Activated CD4-positive, alpha-beta memory T cell treated with anti-CD3 and anti-CD28 coated beads for 36 hours (primary cell): ENCODE measurements around the gene SCRT2. TPM values are rescaled to one million over a fixed set of nuclear protein-coding genes. Genes with fewer than 3 reads are reported as not detected.
"Not testable (repeated sequence)": the region's sequence is repeated elsewhere in the genome, so short reads cannot be mapped to it uniquely, and the experiment has no call there.

Experiments
- CTCF ChIA-PET: fragments of 350-600 bp; sonication (Branson Sonifier 250); formaldehyde crosslinking; loops from one replicate; lab custom pipeline; 2021; ENCODE audit warnings: antibody characterized with exemption, inconsistent platforms; lab: Charles Lee
- POLR2A ChIA-PET: fragments of 350-600 bp; sonication (Branson Sonifier 250); formaldehyde crosslinking; loops from one replicate; lab custom pipeline; 2021; ENCODE audit warnings: antibody characterized with exemption; lab: Charles Lee
- DNase-seq: peaks from one replicate; pipeline ENCODE4 v3.0.0-alpha.2; 2020
- H3K27ac Mint-ChIP-seq: one replicate; pipeline ENCODE4 v1.8.0; 2021; ENCODE audit warnings: mixed read lengths
- H3K27me3 Mint-ChIP-seq: one replicate; pipeline ENCODE4 v1.8.0; 2021; ENCODE audit warnings: mixed read lengths
- H3K36me3 Mint-ChIP-seq: one replicate; pipeline ENCODE4 v1.8.0; 2021; ENCODE audit warnings: mixed read lengths
- H3K4me1 Mint-ChIP-seq: one replicate; pipeline ENCODE4 v1.8.0; 2021; ENCODE audit warnings: low read depth, mixed read lengths
- H3K4me3 Mint-ChIP-seq: one replicate; pipeline ENCODE4 v1.8.0; 2021; ENCODE audit warnings: mild to moderate bottlenecking, mixed read lengths
- H3K9me3 Mint-ChIP-seq: one replicate; pipeline ENCODE4 v1.8.0; 2021; ENCODE audit warnings: mixed read lengths
- intact Hi-C: fragments of 100-400 bp; cut with micrococcal nuclease; formaldehyde crosslinking; loops from one replicate; pipeline ENCODE4 v1.15.1; 2023
- total RNA-seq, 2 experiments: library from RNA; stranded (reverse); gene quantifications; one replicate each; pipeline ENCODE4 v1.2.3, GENCODE V29; 2021

The SCRT2 gene
- total RNA-seq, 2 experiments from 2014 or later, result not detected

- no peak for DNase-seq
- Mint-ChIP-seq H3K27me3 (peaks cover 2% of the 10 kb centered on the region), H3K27ac (no peak overlapping the region), H3K36me3 (no peaks in the 10 kb centered on the region), H3K4me1 (no peaks in the 10 kb centered on the region), H3K4me3 (no peak overlapping the region), H3K9me3 (no peaks in the 10 kb centered on the region)
- ChIA-PET POLR2A (no interaction called here), CTCF (no interaction called here)
- intact Hi-C loops, result no loop called here
Measured at GRCh38 chr20:699342-699741, 23.7 kb upstream of the SCRT2 start.

DNA sequence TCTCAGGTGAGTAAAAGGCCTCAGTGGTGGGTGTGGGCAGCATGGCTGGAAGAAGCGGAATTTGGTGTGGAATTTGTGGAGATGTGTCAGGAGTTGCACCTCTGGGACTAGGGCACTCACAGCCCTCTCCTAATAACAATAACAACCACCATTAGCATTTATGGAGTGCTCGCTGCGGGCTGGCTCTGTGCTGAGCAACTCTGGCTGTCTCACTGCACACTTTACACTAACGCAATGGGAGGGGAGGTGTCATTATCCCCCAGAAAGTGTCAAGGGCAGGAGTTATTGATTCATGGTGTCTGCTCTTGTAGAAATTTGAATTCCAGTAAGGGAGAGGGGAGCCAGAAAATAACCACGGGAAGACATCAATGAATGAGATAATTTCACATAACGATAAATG lies 22.7 kb upstream of the SCRT2 start:
- intact Hi-C loops, result no loop called here
- ChIA-PET POLR2A (no interaction called here), CTCF (no interaction called here)
- H3K9me3 Mint-ChIP-seq, result no peaks in the 10 kb centered on the region
- DNase-seq, result no peak
- no peak overlapping the region for H3K27ac Mint-ChIP-seq
- H3K4me3 Mint-ChIP-seq, result no peak overlapping the region
- H3K27me3 Mint-ChIP-seq, result peaks cover 2% of the 10 kb centered on the region
- H3K4me1 Mint-ChIP-seq, result no peaks in the 10 kb centered on the region
- H3K36me3 Mint-ChIP-seq, result no peaks in the 10 kb centered on the region

DNA sequence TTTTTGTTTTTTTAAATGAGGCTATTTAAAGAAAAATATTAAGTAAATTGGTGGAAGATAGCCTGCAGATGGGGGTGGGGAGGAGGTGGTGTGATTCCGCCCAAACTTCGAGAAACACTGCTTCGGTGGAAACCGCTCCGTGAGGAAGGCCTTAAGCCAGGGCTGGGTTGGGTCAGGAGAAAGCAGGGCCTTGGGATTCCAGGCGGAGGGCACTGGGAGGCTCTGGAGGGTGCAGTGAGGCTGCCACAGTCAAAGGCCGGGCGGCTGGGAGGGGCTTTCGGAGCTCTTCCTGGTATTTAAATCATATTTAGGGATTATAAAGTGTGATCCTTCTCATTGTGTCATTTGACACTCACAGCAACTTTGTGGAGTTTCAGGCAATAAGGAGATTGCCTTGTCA lies 22.2 kb upstream of the SCRT2 start:
- no peaks in the 10 kb centered on the region for H3K4me1 Mint-ChIP-seq
- intact Hi-C loops, result no loop called here
- H3K36me3 Mint-ChIP-seq, result no peaks in the 10 kb centered on the region
- DNase-seq, result no peak
- peaks cover 2% of the 10 kb centered on the region for H3K27me3 Mint-ChIP-seq
- ChIA-PET CTCF (interaction anchor here (0.8 kb wide), 1 partner anchor 31 kb away, joined by 3 read pairs; no protein-coding TSS in a partner anchor), POLR2A (no interaction called here)
- H3K9me3 Mint-ChIP-seq, result no peaks in the 10 kb centered on the region
- H3K27ac Mint-ChIP-seq, result no peak overlapping the region
- H3K4me3 Mint-ChIP-seq, result no peak overlapping the region

DNA sequence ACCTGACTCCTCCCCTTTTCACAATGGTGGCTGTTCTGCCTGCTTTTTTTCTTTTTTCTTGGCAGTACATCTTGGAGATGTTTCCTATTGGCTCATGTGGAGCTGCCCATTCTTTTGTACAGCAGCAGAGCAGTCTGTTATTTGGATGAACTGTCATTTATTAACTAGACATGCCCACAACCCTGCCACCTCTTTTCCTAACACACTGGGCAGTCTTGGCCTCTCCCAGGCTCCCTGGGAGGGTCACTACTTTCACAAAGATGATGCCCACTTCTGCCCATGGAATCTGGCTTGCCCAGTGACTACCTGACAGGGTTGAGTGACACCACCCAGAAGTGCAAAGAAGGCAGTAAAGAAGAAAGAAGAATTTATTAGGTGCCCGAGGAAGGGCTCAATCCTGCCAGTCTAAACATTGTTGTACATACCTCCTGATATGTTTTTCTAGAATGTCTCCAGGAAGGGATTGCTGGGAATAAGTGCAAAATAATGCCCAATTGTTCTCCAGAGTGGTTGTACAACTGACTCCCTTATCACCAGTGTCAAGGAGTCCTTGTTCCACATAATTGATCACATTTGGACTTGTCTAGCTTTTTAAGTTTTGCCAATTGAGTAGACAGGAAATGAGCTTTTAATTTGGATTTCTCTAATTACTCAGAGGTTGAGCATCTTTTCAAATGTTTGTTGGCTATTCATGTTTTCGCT lies 19.7 kb upstream of the SCRT2 start:
- peaks cover 2% of the 10 kb centered on the region for H3K27me3 Mint-ChIP-seq
- ChIA-PET CTCF (no interaction called here), POLR2A (no interaction called here)
- no peaks in the 10 kb centered on the region for H3K36me3 Mint-ChIP-seq
- no peak overlapping the region for H3K27ac Mint-ChIP-seq
- no peak for DNase-seq
- H3K4me3 Mint-ChIP-seq, result no peak overlapping the region
- intact Hi-C loops, result no loop called here
- H3K4me1 Mint-ChIP-seq, result no peaks in the 10 kb centered on the region
- no peaks in the 10 kb centered on the region for H3K9me3 Mint-ChIP-seq

- Mint-ChIP-seq H3K36me3 (no peaks in the 10 kb centered on the region), H3K27ac (no peak overlapping the region), H3K4me1 (no peaks in the 10 kb centered on the region), H3K4me3 (no peak overlapping the region), H3K27me3 (peaks cover 2% of the 10 kb centered on the region), H3K9me3 (no peaks in the 10 kb centered on the region)
- ChIA-PET CTCF (interaction anchor here (0.7 kb wide), 1 partner anchor 234 kb away, joined by 3 read pairs; no protein-coding TSS in a partner anchor), POLR2A (no interaction called here)
- DNase-seq, result no peak
- intact Hi-C loops, result no loop called here
Measured at GRCh38 chr20:694496-694895, 18.9 kb upstream of the SCRT2 start.

- POLR2A ChIA-PET, H3K27me3 Mint-ChIP-seq, intact Hi-C loops, H3K4me1 Mint-ChIP-seq, H3K9me3 Mint-ChIP-seq, H3K36me3 Mint-ChIP-seq, H3K4me3 Mint-ChIP-seq, H3K27ac Mint-ChIP-seq, CTCF ChIA-PET, DNase-seq: not testable (repeated sequence)
Measured at GRCh38 chr20:693786-694185, 18.2 kb upstream of the SCRT2 start.

- H3K27me3 Mint-ChIP-seq, result peaks cover 9% of the 10 kb centered on the region
- H3K4me1 Mint-ChIP-seq, result no peaks in the 10 kb centered on the region
- no peak overlapping the region for H3K27ac Mint-ChIP-seq
- intact Hi-C loops, result no loop called here
- CTCF ChIA-PET, result no interaction called here
- no peaks in the 10 kb centered on the region for H3K36me3 Mint-ChIP-seq
- H3K4me3 Mint-ChIP-seq, result no peak overlapping the region
- DNase-seq, result no peak
- POLR2A ChIA-PET, result no interaction called here
- no peaks in the 10 kb centered on the region for H3K9me3 Mint-ChIP-seq
Measured at GRCh38 chr20:692044-692443, 16.4 kb upstream of the SCRT2 start.

GRCh38 chr20:689947-690346 lies 14.3 kb upstream of the SCRT2 start:
- peaks cover 13% of the 10 kb centered on the region for H3K27me3 Mint-ChIP-seq
- CTCF ChIA-PET, result no interaction called here
- H3K36me3 Mint-ChIP-seq, result no peaks in the 10 kb centered on the region
- H3K27ac Mint-ChIP-seq, result no peak overlapping the region
- no peak for DNase-seq
- H3K4me1 Mint-ChIP-seq, result no peaks in the 10 kb centered on the region
- no peak overlapping the region for H3K4me3 Mint-ChIP-seq
- POLR2A ChIA-PET, result no interaction called here
- intact Hi-C loops, result no loop called here
- H3K9me3 Mint-ChIP-seq, result no peaks in the 10 kb centered on the region

DNA sequence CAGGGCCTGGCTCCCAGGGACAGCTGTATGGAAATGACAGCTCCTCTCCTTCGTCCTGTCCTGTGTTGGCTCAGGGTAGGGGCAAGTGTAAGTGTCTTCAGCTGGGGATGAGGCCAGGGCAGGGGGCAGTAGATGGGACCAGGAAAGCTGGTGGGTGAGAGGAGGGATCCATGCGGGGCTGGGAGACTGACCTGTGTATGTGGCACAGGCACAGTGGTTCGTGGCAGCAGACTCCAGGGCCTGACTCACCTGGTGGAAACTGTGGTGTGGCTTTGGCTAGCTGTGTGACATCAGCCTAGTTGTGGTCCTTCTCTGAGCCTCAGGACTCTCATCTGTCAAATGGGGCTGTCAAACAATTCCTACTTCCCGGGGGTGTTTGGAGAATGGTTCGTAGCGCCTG lies 13.7 kb upstream of the SCRT2 start:
- Mint-ChIP-seq H3K9me3 (no peaks in the 10 kb centered on the region), H3K27ac (no peak overlapping the region), H3K4me1 (no peaks in the 10 kb centered on the region), H3K4me3 (no peak overlapping the region), H3K36me3 (no peaks in the 10 kb centered on the region), H3K27me3 (peaks cover 13% of the 10 kb centered on the region)
- no peak for DNase-seq
- CTCF ChIA-PET, result no interaction called here
- intact Hi-C loops, result no loop called here
- POLR2A ChIA-PET, result no interaction called here

DNA sequence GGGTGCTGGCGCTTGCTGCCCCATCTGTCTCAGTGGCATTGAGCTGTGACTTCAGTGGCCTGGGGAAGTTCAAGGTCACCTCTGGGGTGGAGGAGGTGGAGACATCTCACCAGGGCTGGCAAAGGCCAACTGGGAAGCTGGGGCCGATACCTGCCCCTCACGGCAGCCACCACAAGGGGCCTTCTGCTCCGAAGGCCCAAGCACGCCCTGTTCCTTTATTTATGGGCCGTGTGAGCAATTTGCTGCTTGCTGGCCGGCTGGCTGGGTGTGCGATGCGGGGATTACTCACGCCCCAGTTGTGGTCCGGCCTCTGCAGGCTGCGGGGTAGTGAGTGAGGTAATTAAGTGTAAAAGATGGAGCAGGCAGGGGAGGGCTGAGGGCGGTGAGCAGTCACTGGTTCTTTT lies 13.2 kb upstream of the SCRT2 start:
- Mint-ChIP-seq H3K4me1 (no peaks in the 10 kb centered on the region), H3K27me3 (peaks cover 13% of the 10 kb centered on the region), H3K9me3 (no peaks in the 10 kb centered on the region), H3K4me3 (no peak overlapping the region), H3K27ac (no peak overlapping the region), H3K36me3 (no peaks in the 10 kb centered on the region)
- intact Hi-C loops, result no loop called here
- no peak for DNase-seq
- ChIA-PET POLR2A (no interaction called here), CTCF (no interaction called here)

- no peak for DNase-seq
- CTCF ChIA-PET, result interaction anchor here (0.9 kb wide), 1 partner anchor 52 kb away, joined by 3 read pairs; no protein-coding TSS in a partner anchor
- no peaks in the 10 kb centered on the region for H3K9me3 Mint-ChIP-seq
- intact Hi-C loops, result no loop called here
- POLR2A ChIA-PET, result no interaction called here
- H3K4me1 Mint-ChIP-seq, result no peaks in the 10 kb centered on the region
- no peaks in the 10 kb centered on the region for H3K36me3 Mint-ChIP-seq
- H3K4me3 Mint-ChIP-seq, result no peak overlapping the region
- H3K27me3 Mint-ChIP-seq, result peaks cover 14% of the 10 kb centered on the region
- H3K27ac Mint-ChIP-seq, result no peak overlapping the region
Measured at GRCh38 chr20:687468-688203, 12.0 kb upstream of the SCRT2 start.

GRCh38 chr20:684676-685319 lies 9.2 kb upstream of the SCRT2 start:
- Mint-ChIP-seq H3K36me3 (no peaks in the 10 kb centered on the region), H3K27me3 (peaks cover 23% of the 10 kb centered on the region), H3K4me3 (no peak overlapping the region), H3K4me1 (no peaks in the 10 kb centered on the region), H3K27ac (no peak overlapping the region), H3K9me3 (no peaks in the 10 kb centered on the region)
- no peak for DNase-seq
- POLR2A ChIA-PET, result no interaction called here
- intact Hi-C loops, result no loop called here
- CTCF ChIA-PET, result no interaction called here
